GM21526 (cell line): ENCODE results near the gene INMT.

ENCODE experiments used
- ATAC-seq: cut with Tn5 transposase; IDR thresholded peaks from one replicate; pipeline ENCODE4 v1.9.1; 2021; ENCODE audit warnings: moderate library complexity; ENCODE audit not compliant: unreplicated experiment, low FRiP score

The INMT gene

DNA sequence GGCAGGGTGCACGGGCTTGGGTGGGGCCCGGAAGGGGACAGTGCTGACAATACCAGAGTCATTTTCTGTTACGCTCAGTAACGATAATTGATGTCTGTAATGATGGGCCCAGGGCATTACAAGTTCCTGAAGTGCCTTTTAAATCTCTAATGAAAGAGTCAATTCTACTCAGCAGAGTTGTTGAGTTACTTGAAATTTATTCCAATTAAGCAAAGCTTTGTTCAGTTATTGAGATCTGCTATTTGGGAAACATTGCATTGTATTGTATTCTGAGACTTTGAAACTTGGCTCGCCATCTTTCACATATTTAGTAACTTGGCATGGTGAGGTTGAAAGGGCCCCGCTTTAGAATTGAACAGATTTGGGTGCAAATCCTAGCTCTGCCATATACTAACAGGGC, 54.0 kb downstream of the INMT start:
- ATAC-seq: no peak
